PC-3 (cell line): ENCODE data around the gene TBX1. TPM values are rescaled to one million over a fixed set of nuclear protein-coding genes. Genes with fewer than 3 reads are reported as not detected.

Experiments used
- ATAC-seq: fragments of 200-7000 bp; cut with Tn5 transposase; 2 replicates; pipeline ENCODE4 v1.9.1; 2020; ENCODE audit warnings: mild to moderate bottlenecking, moderate library complexity
- BruUV-seq: library from RNA; stranded (reverse); fragments of 400-500 nt; replicated peaks from 2 replicates; lab custom pipeline; 2021; lab: Mats Ljungman, UMichigan
- CTCF ChIA-PET: fragments of 300-600 bp; sonication (Branson Sonifier 250); formaldehyde crosslinking; loops from one replicate; lab custom pipeline; 2022; ENCODE audit warnings: antibody characterized with exemption; lab: Charles Lee
- POLR2A ChIA-PET: fragments of 300-600 bp; sonication (Branson Sonifier 250); formaldehyde crosslinking; loops from one replicate; lab custom pipeline; 2022; ENCODE audit warnings: antibody characterized with exemption; ENCODE audit not compliant: unreplicated experiment; lab: Charles Lee
- DNase-seq: peaks from one replicate; pipeline ENCODE4 v3.0.0-alpha.2; 2015
- H2AFZ ChIP-seq: fragments of 300-600 bp; sonication (generic); 2 replicates; pipeline ENCODE4 v1.6.0; 2016; ENCODE audit warnings: antibody characterized with exemption, low read length
- H3F3A ChIP-seq: fragments of 300-600 bp; sonication (generic); one replicate; pipeline ENCODE4 v1.6.0; 2017; ENCODE audit warnings: antibody characterized with exemption, low read length, control low read depth, mild to moderate bottlenecking; ENCODE audit not compliant: unreplicated experiment
- H3K27ac ChIP-seq: fragments of 300-600 bp; sonication (generic); 2 replicates; pipeline ENCODE4 v1.5.1; 2016; ENCODE audit warnings: mild to moderate bottlenecking, low read length
- H3K27me3 ChIP-seq: fragments of 300-600 bp; sonication (generic); 2 replicates; pipeline ENCODE4 v1.6.1; 2016; ENCODE audit warnings: low read length, mixed read lengths
- H3K36me3 ChIP-seq: fragments of 300-600 bp; sonication (generic); 2 replicates; pipeline ENCODE4 v1.6.1; 2016; ENCODE audit warnings: low read depth, mixed run types, low read length, mixed read lengths
- H3K4me1 ChIP-seq: fragments of 300-600 bp; sonication (generic); 2 replicates; pipeline ENCODE4 v1.5.1; 2016; ENCODE audit warnings: low read length; ENCODE audit not compliant: insufficient read depth
- H3K4me2 ChIP-seq: fragments of 300-600 bp; sonication (generic); 2 replicates; pipeline ENCODE4 v1.6.0; 2016; ENCODE audit warnings: low read length
- H3K4me3 ChIP-seq: fragments of 300-600 bp; sonication (generic); 2 replicates; pipeline ENCODE4 v1.5.1; 2016; ENCODE audit warnings: mild to moderate bottlenecking, low read length, mixed read lengths
- H3K79me2 ChIP-seq: fragments of 300-600 bp; sonication (generic); 2 replicates; pipeline ENCODE4 v1.6.1; 2017; ENCODE audit warnings: low read length, mixed read lengths
- H3K9ac ChIP-seq: fragments of 300-600 bp; sonication (generic); 2 replicates; pipeline ENCODE4 v1.6.0; 2016; ENCODE audit warnings: mild to moderate bottlenecking, low read length
- H3K9me2 ChIP-seq: fragments of 300-600 bp; sonication (generic); replicated peaks from 2 replicates; pipeline ENCODE4 v1.6.1; 2016; ENCODE audit warnings: mixed run types, low read length, mixed read lengths
- H3K9me3 ChIP-seq: fragments of 300-600 bp; sonication (generic); 2 replicates; pipeline ENCODE4 v1.6.1; 2016; ENCODE audit warnings: low read length, mixed read lengths
- H4K20me1 ChIP-seq: fragments of 300-600 bp; sonication (generic); 2 replicates; pipeline ENCODE4 v1.6.1; 2016; ENCODE audit warnings: low read length, mixed read lengths
- EZH2 ChIP-seq: fragments of 300-600 bp; sonication (generic); IDR thresholded peaks from one replicate; pipeline ENCODE4 v1.6.1; 2017; ENCODE audit warnings: antibody characterized with exemption, mild to moderate bottlenecking, low read length; ENCODE audit not compliant: unreplicated experiment
- EZH2phosphoT487 ChIP-seq: fragments of 300-600 bp; sonication (generic); IDR thresholded peaks from 2 replicates; pipeline ENCODE4 v1.6.1; 2018; ENCODE audit warnings: mild to moderate bottlenecking, antibody characterized with exemption, low read length, borderline replicate concordance
- intact Hi-C: fragments of 100-400 bp; cut with micrococcal nuclease; formaldehyde crosslinking; loops from 2 replicates; pipeline ENCODE4 v1.9.0; 2023
- total RNA-seq: library from RNA; depleted of rRNA; stranded (reverse); fragments of >200 nt; gene quantifications from 2 replicates; pipeline ENCODE4 v1.2.3, GENCODE V29; 2014
- TF ChIP-seq, protein P1 (sequence below): fragments of 300-600 bp; sonication (generic); conservative IDR thresholded peaks from 2 replicates; pipeline ENCODE4 v1.5.1; 2017; ENCODE audit warnings: antibody characterized with exemption, low read depth, mild to moderate bottlenecking, low read length

Gene TBX1
- total RNA-seq, 1 experiment from 2014 or later: 18.6 TPM

DNA sequence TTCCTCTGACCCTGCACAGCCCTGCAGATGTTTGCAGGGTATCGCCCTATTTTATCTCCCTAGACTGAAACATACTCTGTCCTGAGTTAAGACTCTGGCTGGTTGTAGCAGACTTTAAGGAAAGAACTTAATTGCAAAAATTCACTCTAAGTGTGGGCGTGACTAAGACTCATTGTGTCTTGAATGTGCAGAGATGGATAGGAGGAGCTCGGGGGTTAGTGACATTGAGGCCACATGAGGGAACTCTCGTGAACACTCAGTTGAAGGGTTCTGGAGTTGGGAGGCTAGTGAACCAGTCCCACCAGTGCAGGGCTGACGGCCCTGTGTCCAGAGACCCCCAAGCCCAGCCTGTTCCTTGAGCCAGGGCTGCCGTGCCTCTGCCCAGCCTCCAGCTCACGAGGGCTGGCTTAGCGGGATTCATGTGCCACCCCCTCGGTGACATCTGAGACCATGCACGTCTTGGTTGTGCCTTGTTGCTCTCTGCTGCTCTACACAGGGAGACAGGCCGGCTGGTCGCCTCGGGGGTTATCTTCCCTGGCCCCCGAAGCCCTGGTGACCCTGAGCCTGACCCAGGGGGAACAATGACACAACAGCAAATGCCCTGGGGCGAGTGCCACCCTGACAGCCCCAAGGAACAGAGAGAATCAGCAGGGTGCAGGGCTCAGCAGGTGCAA, 11.4 kb upstream of the TBX1 start:
- intact Hi-C loops: no loop called here
- no peak for DNase-seq
- H3K4me1 ChIP-seq: peaks cover 11% of the 10 kb centered on the region
- POLR2A ChIA-PET: no interaction called here
- no peak overlapping the region for H2AFZ ChIP-seq
- H4K20me1 ChIP-seq: no peaks in the 10 kb centered on the region
- TF ChIP-seq, protein P1, sequence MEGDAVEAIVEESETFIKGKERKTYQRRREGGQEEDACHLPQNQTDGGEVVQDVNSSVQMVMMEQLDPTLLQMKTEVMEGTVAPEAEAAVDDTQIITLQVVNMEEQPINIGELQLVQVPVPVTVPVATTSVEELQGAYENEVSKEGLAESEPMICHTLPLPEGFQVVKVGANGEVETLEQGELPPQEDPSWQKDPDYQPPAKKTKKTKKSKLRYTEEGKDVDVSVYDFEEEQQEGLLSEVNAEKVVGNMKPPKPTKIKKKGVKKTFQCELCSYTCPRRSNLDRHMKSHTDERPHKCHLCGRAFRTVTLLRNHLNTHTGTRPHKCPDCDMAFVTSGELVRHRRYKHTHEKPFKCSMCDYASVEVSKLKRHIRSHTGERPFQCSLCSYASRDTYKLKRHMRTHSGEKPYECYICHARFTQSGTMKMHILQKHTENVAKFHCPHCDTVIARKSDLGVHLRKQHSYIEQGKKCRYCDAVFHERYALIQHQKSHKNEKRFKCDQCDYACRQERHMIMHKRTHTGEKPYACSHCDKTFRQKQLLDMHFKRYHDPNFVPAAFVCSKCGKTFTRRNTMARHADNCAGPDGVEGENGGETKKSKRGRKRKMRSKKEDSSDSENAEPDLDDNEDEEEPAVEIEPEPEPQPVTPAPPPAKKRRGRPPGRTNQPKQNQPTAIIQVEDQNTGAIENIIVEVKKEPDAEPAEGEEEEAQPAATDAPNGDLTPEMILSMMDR: no peak
- TF ChIP-seq EZH2phosphoT487 (no peak), EZH2 (no peak)
- H3K27me3 ChIP-seq: no peaks in the 10 kb centered on the region
- no peak overlapping the region for H3K27ac ChIP-seq
- no peak for ATAC-seq
- CTCF ChIA-PET: no interaction called here
- H3K4me3 ChIP-seq: no peak overlapping the region
- H3K9me3 ChIP-seq: no peaks in the 10 kb centered on the region
- H3K9me2 ChIP-seq: no peaks in the 10 kb centered on the region
- no peaks in the 10 kb centered on the region for H3K36me3 ChIP-seq
- H3F3A ChIP-seq: no peaks in the 10 kb centered on the region
- BruUV-seq: no TSS peak
- no peaks in the 10 kb centered on the region for H3K79me2 ChIP-seq
- no peak overlapping the region for H3K9ac ChIP-seq
- H3K4me2 ChIP-seq: no peak overlapping the region

DNA sequence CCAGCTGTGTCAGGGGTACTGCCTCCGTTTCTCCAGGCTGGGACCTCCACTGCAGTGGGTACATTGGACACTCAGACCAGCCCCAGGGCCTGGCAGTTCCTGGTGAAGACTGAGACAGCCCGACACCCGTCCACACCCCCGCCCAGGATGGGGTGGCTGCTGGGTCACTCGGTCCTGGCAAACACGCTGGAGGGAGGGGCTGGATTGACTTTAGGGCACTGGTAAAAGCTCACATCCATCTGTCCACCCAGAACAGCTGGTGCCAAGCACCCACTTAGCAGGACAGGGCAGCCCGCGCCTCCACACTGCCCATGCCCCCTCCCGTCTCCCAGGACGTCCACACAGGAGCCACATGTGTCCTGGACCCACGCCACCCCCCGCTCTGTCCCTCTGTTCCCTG, 10.7 kb upstream of the TBX1 start:
- H3K9ac ChIP-seq: no peak overlapping the region
- BruUV-seq: no TSS peak
- no peaks in the 10 kb centered on the region for H3K36me3 ChIP-seq
- no peak overlapping the region for H3K4me2 ChIP-seq
- H3K9me2 ChIP-seq: no peaks in the 10 kb centered on the region
- H3F3A ChIP-seq: no peaks in the 10 kb centered on the region
- H4K20me1 ChIP-seq: no peaks in the 10 kb centered on the region
- H3K79me2 ChIP-seq: no peaks in the 10 kb centered on the region
- DNase-seq: no peak
- peaks cover 11% of the 10 kb centered on the region for H3K4me1 ChIP-seq
- H3K27me3 ChIP-seq: no peaks in the 10 kb centered on the region
- H3K9me3 ChIP-seq: no peaks in the 10 kb centered on the region
- H3K27ac ChIP-seq: no peak overlapping the region
- CTCF ChIA-PET: no interaction called here
- ATAC-seq: no peak
- POLR2A ChIA-PET: no interaction called here
- intact Hi-C loops: no loop called here
- no peak overlapping the region for H3K4me3 ChIP-seq
- TF ChIP-seq, protein P1: no peak
- TF ChIP-seq EZH2phosphoT487: no peak
- no peak for TF ChIP-seq EZH2
- no peak overlapping the region for H2AFZ ChIP-seq
